A673 (cell line): ENCODE measurements around the gene MAGEA9B.

ENCODE experiments used
- EZH2 ChIP-seq: fragments of 200-600 bp; sonication (generic); IDR thresholded peaks from 2 replicates; pipeline ENCODE4 v1.6.1; 2017; ENCODE audit warnings: borderline replicate concordance, low read depth, mild to moderate bottlenecking, mixed read lengths, antibody characterized with exemption, low read length; ENCODE audit not compliant: poor library complexity, severe bottlenecking
- TF ChIP-seq, protein P1 (sequence below): fragments of 300-800, 200-600 bp; sonication (generic); conservative IDR thresholded peaks from 2 replicates; pipeline ENCODE4 v1.5.1; 2017; ENCODE audit warnings: low read depth, mild to moderate bottlenecking, antibody characterized with exemption, low read length, moderate library complexity, mixed read lengths

DNA sequence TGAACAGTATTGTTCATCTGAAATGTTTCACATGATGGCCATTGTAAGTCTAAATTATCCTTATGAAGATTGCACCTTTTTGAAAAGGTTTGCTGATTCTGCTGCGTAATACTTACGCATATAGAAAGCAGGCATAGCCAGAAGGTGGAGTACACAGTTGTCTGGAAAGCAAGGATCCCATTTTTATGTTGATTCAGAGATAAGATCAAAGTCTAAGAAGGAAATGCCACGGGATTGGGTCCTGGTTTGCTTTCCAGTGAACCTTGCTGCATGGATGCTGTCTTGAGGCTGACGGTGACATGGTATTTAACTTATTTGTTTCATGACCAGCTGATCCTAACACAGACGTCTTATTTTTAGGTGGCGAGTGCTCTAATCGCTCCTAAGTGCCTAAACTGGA lies 15.5 kb downstream of the MAGEA9B start:
- TF ChIP-seq, protein P1, sequence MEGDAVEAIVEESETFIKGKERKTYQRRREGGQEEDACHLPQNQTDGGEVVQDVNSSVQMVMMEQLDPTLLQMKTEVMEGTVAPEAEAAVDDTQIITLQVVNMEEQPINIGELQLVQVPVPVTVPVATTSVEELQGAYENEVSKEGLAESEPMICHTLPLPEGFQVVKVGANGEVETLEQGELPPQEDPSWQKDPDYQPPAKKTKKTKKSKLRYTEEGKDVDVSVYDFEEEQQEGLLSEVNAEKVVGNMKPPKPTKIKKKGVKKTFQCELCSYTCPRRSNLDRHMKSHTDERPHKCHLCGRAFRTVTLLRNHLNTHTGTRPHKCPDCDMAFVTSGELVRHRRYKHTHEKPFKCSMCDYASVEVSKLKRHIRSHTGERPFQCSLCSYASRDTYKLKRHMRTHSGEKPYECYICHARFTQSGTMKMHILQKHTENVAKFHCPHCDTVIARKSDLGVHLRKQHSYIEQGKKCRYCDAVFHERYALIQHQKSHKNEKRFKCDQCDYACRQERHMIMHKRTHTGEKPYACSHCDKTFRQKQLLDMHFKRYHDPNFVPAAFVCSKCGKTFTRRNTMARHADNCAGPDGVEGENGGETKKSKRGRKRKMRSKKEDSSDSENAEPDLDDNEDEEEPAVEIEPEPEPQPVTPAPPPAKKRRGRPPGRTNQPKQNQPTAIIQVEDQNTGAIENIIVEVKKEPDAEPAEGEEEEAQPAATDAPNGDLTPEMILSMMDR: no peak
- no peak for TF ChIP-seq EZH2
